HG03135 (cell line): ENCODE measurements around the gene AGXT.

ENCODE experiments used
- ATAC-seq: cut with Tn5 transposase; IDR thresholded peaks from one replicate; pipeline ENCODE4 v1.9.1; 2021; ENCODE audit warnings: mild to moderate bottlenecking, moderate library complexity; ENCODE audit not compliant: unreplicated experiment

The AGXT gene

GRCh38 chr2:240912878-240913809, 44.5 kb downstream of the AGXT start:
- no peak for ATAC-seq

GRCh38 chr2:240913810-240914644, 45.4 kb downstream of the AGXT start:
- no peak for ATAC-seq

- no peak for ATAC-seq
These were observed 46.3 kb downstream of the AGXT start for GRCh38 chr2:240914645-240915525.

GRCh38 chr2:240915526-240916341, 47.1 kb downstream of the AGXT start:
- no peak for ATAC-seq

GRCh38 chr2:240916571-240917008, 48.0 kb downstream of the AGXT start:
- no peak for ATAC-seq

GRCh38 chr2:240917009-240917683, 48.5 kb downstream of the AGXT start:
- ATAC-seq, result no peak

GRCh38 chr2:240917684-240918257, 49.1 kb downstream of the AGXT start:
- ATAC-seq, result no peak

- no peak for ATAC-seq
These were observed 49.9 kb downstream of the AGXT start for GRCh38 chr2:240918258-240919091.

GRCh38 chr2:240919161-240919781, 50.6 kb downstream of the AGXT start:
- ATAC-seq, result no peak

- no peak for ATAC-seq
These were observed 51.5 kb downstream of the AGXT start for GRCh38 chr2:240919786-240920782.

GRCh38 chr2:240920783-240921231, 52.2 kb downstream of the AGXT start:
- no peak for ATAC-seq

GRCh38 chr2:240921311-240921994, 52.8 kb downstream of the AGXT start:
- no peak for ATAC-seq

- no peak for ATAC-seq
These were observed 53.3 kb downstream of the AGXT start for GRCh38 chr2:240921995-240922244.

GRCh38 chr2:240922245-240922981, 53.8 kb downstream of the AGXT start:
- ATAC-seq, result no peak

- no peak for ATAC-seq
These were observed 54.4 kb downstream of the AGXT start for GRCh38 chr2:240922982-240923537.
